ENCODE data around the gene PHC1. TPM values are rescaled to one million over a fixed set of nuclear protein-coding genes. Genes with fewer than 3 reads are reported as not detected.

The PHC1 gene
- polyA plus RNA-seq, 1 experiment = 26.7 TPM

- ChIA-PET CTCF (interaction anchor here (1.5 kb wide), 1 partner anchor 14 kb away, joined by 3 read pairs; no protein-coding TSS in a partner anchor), POLR2A (no interaction called here)
Measured at GRCh38 chr12:8903646-8904045, 10.7 kb upstream of the PHC1 start.

GRCh38 chr12:8904665-8905064 is 9.6 kb upstream of the PHC1 start:
- CTCF ChIA-PET = interaction anchor here (1.5 kb wide), 1 partner anchor 15 kb away, joined by 3 read pairs; no protein-coding TSS in a partner anchor
- Histone ChIP-seq H3K36me3 (ENCODE audit: control insufficient read depth, insufficient read depth, low read length) (no peaks in the 10 kb centered on the region), H3K27me3 (ENCODE audit: control insufficient read depth, insufficient read depth, low read length) (no peaks in the 10 kb centered on the region), H3K4me3 (ENCODE audit: low read depth, low read length) (no peak overlapping the region)
- no peak for DNase-seq (ENCODE audit: low read depth)
- no peak for TF ChIP-seq CTCF (IDR thresholded peaks at IDR 0.05; ENCODE audit: insufficient read depth, low read depth, low read length)
- POLR2A ChIA-PET = no interaction called here

More at GRCh38 chr12:8903646-8904045, 10.7 kb upstream of the PHC1 start:
- no peak for TF ChIP-seq CTCF (IDR thresholded peaks at IDR 0.05; ENCODE audit: insufficient read depth, low read depth, low read length)
- DNase-seq (ENCODE audit: low read depth) = no peak
- no peaks in the 10 kb centered on the region for H3K36me3 ChIP-seq (ENCODE audit: control insufficient read depth, insufficient read depth, low read length)
- no peaks in the 10 kb centered on the region; the same call in 1 of the 2 replicates for H3K27me3 ChIP-seq (ENCODE audit: control insufficient read depth, insufficient read depth, low read length)
- H3K4me3 ChIP-seq (ENCODE audit: low read depth, low read length) = no peak overlapping the region

GRCh38 chr12:8905546-8905945 is 8.8 kb upstream of the PHC1 start:
- no peak for TF ChIP-seq CTCF (IDR thresholded peaks at IDR 0.05; ENCODE audit: insufficient read depth, low read depth, low read length)
- ChIA-PET CTCF (interaction anchor here (1.2 kb wide), 1 partner anchor 15 kb away, joined by 4 read pairs; no protein-coding TSS in a partner anchor), POLR2A (no interaction called here)
- H3K36me3 ChIP-seq (ENCODE audit: control insufficient read depth, insufficient read depth, low read length) = no peaks in the 10 kb centered on the region
- DNase-seq (ENCODE audit: low read depth) = no peak
- H3K4me3 ChIP-seq (ENCODE audit: low read depth, low read length) = no peak overlapping the region
- no peaks in the 10 kb centered on the region for H3K27me3 ChIP-seq (ENCODE audit: control insufficient read depth, insufficient read depth, low read length)

GRCh38 chr12:8906266-8907180 is 7.8 kb upstream of the PHC1 start:
- ChIA-PET CTCF (interaction anchor here (1.2 to 3.0 kb wide), 2 partner anchors 16 kb away, joined by 4 to 12 read pairs; no protein-coding TSS in a partner anchor), POLR2A (no interaction called here)
- no peak for TF ChIP-seq CTCF (IDR thresholded peaks at IDR 0.05; ENCODE audit: insufficient read depth, low read depth, low read length)
- no peak for DNase-seq (ENCODE audit: low read depth)
- Histone ChIP-seq H3K36me3 (ENCODE audit: control insufficient read depth, insufficient read depth, low read length) (no peaks in the 10 kb centered on the region), H3K27me3 (ENCODE audit: control insufficient read depth, insufficient read depth, low read length) (no peaks in the 10 kb centered on the region), H3K4me3 (ENCODE audit: low read depth, low read length) (no peak overlapping the region)

GRCh38 chr12:8907513-8907912 is 6.8 kb upstream of the PHC1 start:
- no peak for DNase-seq (ENCODE audit: low read depth)
- CTCF ChIA-PET = interaction anchor here (3.0 kb wide), 1 partner anchor 17 kb away, joined by 12 read pairs; no protein-coding TSS in a partner anchor
- no peak for TF ChIP-seq CTCF (IDR thresholded peaks at IDR 0.05; ENCODE audit: insufficient read depth, low read depth, low read length)
- no peak overlapping the region for H3K4me3 ChIP-seq (ENCODE audit: low read depth, low read length)
- POLR2A ChIA-PET = no interaction called here
- no peaks in the 10 kb centered on the region for H3K27me3 ChIP-seq (ENCODE audit: control insufficient read depth, insufficient read depth, low read length)
- no peaks in the 10 kb centered on the region for H3K36me3 ChIP-seq (ENCODE audit: control insufficient read depth, insufficient read depth, low read length)

Measured in BJ (cell line).